ENCODE results near the gene FBN1. TPM values are rescaled to one million over a fixed set of nuclear protein-coding genes. Genes with fewer than 3 reads are reported as not detected.

The FBN1 gene
- total and polyA plus RNA-seq, 10 of the 15 experiments (the other 5 are each of a cell fraction or from before 2014, with no cell fraction given): 2.2 to 15.3 (median 7.0) TPM

DNA sequence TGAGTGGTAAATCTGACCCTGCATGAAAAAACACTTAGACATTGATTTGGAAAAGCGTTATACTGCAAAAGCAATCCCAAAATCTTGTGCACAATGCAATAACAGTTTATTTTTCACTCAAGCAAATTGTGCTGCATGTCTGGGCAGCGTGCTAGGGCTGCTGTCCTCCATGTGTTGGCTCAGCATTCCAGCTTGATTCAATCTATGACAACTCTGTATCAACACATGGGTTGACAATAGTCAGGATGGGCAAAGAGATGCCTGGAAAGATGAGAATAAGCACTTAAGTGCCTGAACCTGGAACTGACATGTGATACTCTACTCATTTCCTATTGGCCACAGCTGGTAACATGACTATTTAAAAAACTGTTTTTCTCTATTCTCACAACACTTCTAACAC is 262.5 kb downstream of the FBN1 start:
- no peak for ATAC-seq
- H3K4me3 ChIP-seq: no peak overlapping the region
- ChIA-PET RAD21 (ENCODE audit: unreplicated experiment) (no interaction called here), SMC1A (ENCODE audit: uncharacterized antibody, unreplicated experiment) (interaction anchor here (1.2 kb wide), 2 partner anchors 9 to 17 kb away, joined by 3 to 5 read pairs; no protein-coding TSS in a partner anchor), POLR2A (interaction anchor here (0.7 kb wide), 1 partner anchor 22 kb away, joined by 3 read pairs; no protein-coding TSS in a partner anchor), CTCF (interaction anchor here (1.4 kb wide), 1 partner anchor 27 kb away, joined by 3 read pairs; no protein-coding TSS in a partner anchor)
- WGBS (ENCODE audit: insufficient coverage, insufficient replicate concordance, low lambda C conversion rate, missing lambda C conversion rate): 57% methylated on average over 2 of the region's 2 CpGs
- no peak overlapping the region for H3K9ac ChIP-seq (ENCODE audit: control insufficient read depth, insufficient read depth, low read length)
- no peak overlapping the region for H3K4me2 ChIP-seq (ENCODE audit: control insufficient read depth, insufficient read depth)
- TF ChIP-seq, protein P1, sequence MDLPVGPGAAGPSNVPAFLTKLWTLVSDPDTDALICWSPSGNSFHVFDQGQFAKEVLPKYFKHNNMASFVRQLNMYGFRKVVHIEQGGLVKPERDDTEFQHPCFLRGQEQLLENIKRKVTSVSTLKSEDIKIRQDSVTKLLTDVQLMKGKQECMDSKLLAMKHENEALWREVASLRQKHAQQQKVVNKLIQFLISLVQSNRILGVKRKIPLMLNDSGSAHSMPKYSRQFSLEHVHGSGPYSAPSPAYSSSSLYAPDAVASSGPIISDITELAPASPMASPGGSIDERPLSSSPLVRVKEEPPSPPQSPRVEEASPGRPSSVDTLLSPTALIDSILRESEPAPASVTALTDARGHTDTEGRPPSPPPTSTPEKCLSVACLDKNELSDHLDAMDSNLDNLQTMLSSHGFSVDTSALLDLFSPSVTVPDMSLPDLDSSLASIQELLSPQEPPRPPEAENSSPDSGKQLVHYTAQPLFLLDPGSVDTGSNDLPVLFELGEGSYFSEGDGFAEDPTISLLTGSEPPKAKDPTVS (IDR thresholded peaks at IDR 0.05; ENCODE audit: low read depth, low read length): no peak
- TF ChIP-seq, protein P2, sequence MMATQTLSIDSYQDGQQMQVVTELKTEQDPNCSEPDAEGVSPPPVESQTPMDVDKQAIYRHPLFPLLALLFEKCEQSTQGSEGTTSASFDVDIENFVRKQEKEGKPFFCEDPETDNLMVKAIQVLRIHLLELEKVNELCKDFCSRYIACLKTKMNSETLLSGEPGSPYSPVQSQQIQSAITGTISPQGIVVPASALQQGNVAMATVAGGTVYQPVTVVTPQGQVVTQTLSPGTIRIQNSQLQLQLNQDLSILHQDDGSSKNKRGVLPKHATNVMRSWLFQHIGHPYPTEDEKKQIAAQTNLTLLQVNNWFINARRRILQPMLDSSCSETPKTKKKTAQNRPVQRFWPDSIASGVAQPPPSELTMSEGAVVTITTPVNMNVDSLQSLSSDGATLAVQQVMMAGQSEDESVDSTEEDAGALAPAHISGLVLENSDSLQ (IDR thresholded peaks at IDR 0.05): no peak
- no peak for TF ChIP-seq RELA (IDR thresholded peaks at IDR 0.05; ENCODE audit: borderline replicate concordance, partially characterized antibody)
- no peak for TF ChIP-seq NBN (IDR thresholded peaks at IDR 0.05)
- no peak for TF ChIP-seq PML (IDR thresholded peaks at IDR 0.05; ENCODE audit: low read length)
- TF ChIP-seq, protein P3, sequence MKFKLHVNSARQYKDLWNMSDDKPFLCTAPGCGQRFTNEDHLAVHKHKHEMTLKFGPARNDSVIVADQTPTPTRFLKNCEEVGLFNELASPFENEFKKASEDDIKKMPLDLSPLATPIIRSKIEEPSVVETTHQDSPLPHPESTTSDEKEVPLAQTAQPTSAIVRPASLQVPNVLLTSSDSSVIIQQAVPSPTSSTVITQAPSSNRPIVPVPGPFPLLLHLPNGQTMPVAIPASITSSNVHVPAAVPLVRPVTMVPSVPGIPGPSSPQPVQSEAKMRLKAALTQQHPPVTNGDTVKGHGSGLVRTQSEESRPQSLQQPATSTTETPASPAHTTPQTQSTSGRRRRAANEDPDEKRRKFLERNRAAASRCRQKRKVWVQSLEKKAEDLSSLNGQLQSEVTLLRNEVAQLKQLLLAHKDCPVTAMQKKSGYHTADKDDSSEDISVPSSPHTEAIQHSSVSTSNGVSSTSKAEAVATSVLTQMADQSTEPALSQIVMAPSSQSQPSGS (IDR thresholded peaks at IDR 0.05; ENCODE audit: low read length): no peak
- TF ChIP-seq ELK1 (IDR thresholded peaks at IDR 0.05; ENCODE audit: low read depth, low read length): no peak
- TF ChIP-seq NR2C1 (IDR thresholded peaks at IDR 0.05): no peak
- no peak for TF ChIP-seq ZNF274 (IDR thresholded peaks at IDR 0.05; ENCODE audit: insufficient read depth, insufficient read length)
- TF ChIP-seq MTA2 (IDR thresholded peaks at IDR 0.05; ENCODE audit: low read depth): no peak
- no peak for TF ChIP-seq POU2F2 (IDR thresholded peaks at IDR 0.05; ENCODE audit: borderline replicate concordance, low read depth, low read length)
- no peak for TF ChIP-seq ZBED1 (IDR thresholded peaks at IDR 0.05; ENCODE audit: borderline replicate concordance)
- TF ChIP-seq CBX3 (IDR thresholded peaks at IDR 0.05; ENCODE audit: borderline replicate concordance, low read depth): no peak
- TF ChIP-seq PRDM15 (CRISPR knock-in tag; IDR thresholded peaks at IDR 0.05): no peak
- no peaks in the 10 kb centered on the region for H3K36me3 ChIP-seq (ENCODE audit: control insufficient read depth in 2 of 2, insufficient read depth in 2 of 2, low read length in 1 of 2)
- no peak overlapping the region for H3K27ac ChIP-seq (ENCODE audit: control insufficient read depth, insufficient read depth)
- H4K20me1 ChIP-seq (ENCODE audit: control insufficient read depth, insufficient read depth): no peaks in the 10 kb centered on the region
- no peak overlapping the region for H2AFZ ChIP-seq (ENCODE audit: control insufficient read depth, low read depth, low read length)
- in situ Hi-C loops (cut with MboI): no loop called here
- peaks cover 4% of the 10 kb centered on the region; the same call in 2 of the 3 replicates for H3K9me3 ChIP-seq (replicated peaks; ENCODE audit: control insufficient read depth, insufficient read depth, low read length)
- H3K79me2 ChIP-seq (ENCODE audit: control insufficient read depth, insufficient read depth, low read length): no peaks in the 10 kb centered on the region
- H3K27me3 ChIP-seq (replicated peaks in 1 of 2; ENCODE audit: control insufficient read depth in 2 of 2, insufficient read depth in 2 of 2, low read length in 1 of 2): no peaks in the 10 kb centered on the region
- FAIRE-seq: no peak
- H3K4me1 ChIP-seq (ENCODE audit: control insufficient read depth, insufficient read depth, low read length): no peaks in the 10 kb centered on the region
- intact Hi-C loops (cut with micrococcal nuclease; ENCODE audit: unreplicated experiment): no loop called here
- no peak for DNase-seq (ENCODE audit: low read depth, low spot score)
- no TSS peak for BruUV-seq (replicated peaks)
